OCI-LY7 (cell line): ENCODE data around the gene LIN37. TPM values are rescaled to one million over a fixed set of nuclear protein-coding genes. Genes with fewer than 3 reads are reported as not detected.

ENCODE experiments used
- BruUV-seq: library from RNA; stranded (reverse); fragments of 400-500 nt; replicated peaks from 2 replicates; lab custom pipeline; 2021; lab: Mats Ljungman, UMichigan
- CTCF ChIA-PET: fragments of 300-600 bp; sonication (Branson Sonifier 250); formaldehyde crosslinking; loops from one replicate; lab custom pipeline; 2022; ENCODE audit warnings: antibody characterized with exemption; ENCODE audit not compliant: unreplicated experiment; lab: Charles Lee
- POLR2A ChIA-PET: fragments of 300-600 bp; sonication (Branson Sonifier 250); formaldehyde crosslinking; loops from one replicate; lab custom pipeline; 2022; ENCODE audit warnings: antibody characterized with exemption; lab: Charles Lee
- DNase-seq: peaks from one replicate; pipeline ENCODE4 v3.0.0-alpha.2; 2015; ENCODE audit warnings: low spot score
- H2AFZ ChIP-seq: fragments of 200-600 bp; sonication (generic), shearing (Covaris generic); 2 replicates; pipeline ENCODE4 v1.6.1; 2014; ENCODE audit warnings: mild to moderate bottlenecking, antibody characterized with exemption, low read length, moderate library complexity
- H3K27ac ChIP-seq: fragments of 200-600 bp; sonication (generic); 2 replicates; pipeline ENCODE4 v1.5.1; 2014; ENCODE audit warnings: mixed run types, low read depth, mild to moderate bottlenecking, moderate library complexity, low read length, inconsistent platforms; ENCODE audit not compliant: poor library complexity, severe bottlenecking
- H3K36me3 ChIP-seq: fragments of 200-600 bp; sonication (generic); 2 replicates; pipeline ENCODE4 v1.6.1; 2014; ENCODE audit warnings: mild to moderate bottlenecking, antibody characterized with exemption, low read length, moderate library complexity, mixed read lengths; ENCODE audit not compliant: insufficient read depth
- H3K4me1 ChIP-seq: fragments of 200-600 bp; sonication (generic); 2 replicates; pipeline ENCODE4 v1.5.1; 2014; ENCODE audit warnings: mild to moderate bottlenecking, low read length; ENCODE audit not compliant: insufficient read depth, poor library complexity, severe bottlenecking
- H3K4me2 ChIP-seq: fragments of 200-600 bp; sonication (generic); 2 replicates; pipeline ENCODE4 v1.6.1; 2014; ENCODE audit warnings: mild to moderate bottlenecking, low read length
- H3K4me3 ChIP-seq: fragments of 200-600 bp; sonication (generic); 2 replicates; pipeline ENCODE4 v1.5.1; 2014; ENCODE audit warnings: mild to moderate bottlenecking, low read depth, low read length; ENCODE audit not compliant: poor library complexity, severe bottlenecking
- H3K79me2 ChIP-seq: fragments of 200-600 bp; sonication (generic); 2 replicates; pipeline ENCODE4 v1.6.1; 2016; ENCODE audit warnings: low read depth, mild to moderate bottlenecking, low read length, moderate library complexity, mixed read lengths; ENCODE audit not compliant: insufficient read depth
- H3K9me2 ChIP-seq: fragments of 200-600 bp; sonication (generic); 2 replicates; pipeline ENCODE4 v1.6.1; 2016; ENCODE audit warnings: mild to moderate bottlenecking, low read length, mixed read lengths; ENCODE audit not compliant: insufficient read depth
- H3K9me3 ChIP-seq: fragments of 200-600 bp; sonication (generic); 2 replicates; pipeline ENCODE4 v1.6.1; 2014; ENCODE audit warnings: mild to moderate bottlenecking, mixed run types, low read length, mixed read lengths
- H4K20me1 ChIP-seq: fragments of 200-600 bp; sonication (generic); 2 replicates; pipeline ENCODE4 v1.6.1; 2014; ENCODE audit warnings: mild to moderate bottlenecking, antibody characterized with exemption, low read length, moderate library complexity, mixed read lengths; ENCODE audit not compliant: insufficient read depth
- EZH2phosphoT487 ChIP-seq: fragments of 200-600 bp; sonication (generic); IDR thresholded peaks from 2 replicates; pipeline ENCODE4 v1.6.1; 2018; ENCODE audit warnings: low read depth, borderline replicate concordance, mild to moderate bottlenecking, mixed run types, antibody characterized with exemption, low read length, moderate library complexity, mixed read lengths
- intact Hi-C: fragments of 100-400 bp; cut with micrococcal nuclease; formaldehyde crosslinking; loops from one replicate; pipeline ENCODE4 v1.10.0; 2022; ENCODE audit not compliant: unreplicated experiment
- total RNA-seq, 2 experiments: library from RNA; depleted of rRNA in 1 of 2; stranded (reverse); fragments of >200 nt in 1 of 2; shearing (Covaris generic) in 1 of 2; gene quantifications; 2 replicates each; pipeline ENCODE4 v1.2.3, GENCODE V29; 2014 to 2022
- TF ChIP-seq, protein P1 (sequence below): fragments of 200-600 bp; sonication (generic); conservative IDR thresholded peaks from 2 replicates; pipeline ENCODE4 v1.5.1; 2014; ENCODE audit warnings: mild to moderate bottlenecking, antibody characterized with exemption, low read length, moderate library complexity, mixed read lengths

Gene LIN37
- total RNA-seq, 2 experiments from 2014 or later, result 11.6 to 11.7 TPM

GRCh38 chr19:35714601-35715354, 33.6 kb upstream of the LIN37 start:
- Histone ChIP-seq H3K36me3 (peaks cover 6% of the 10 kb centered on the region; the same call in 1 of the 2 replicates), H2AFZ (no peak overlapping the region), H3K9me3 (no peaks in the 10 kb centered on the region), H3K4me2 (peak overlapping the region; percentile 9), H3K27ac (no peak overlapping the region), H3K4me1 (peaks cover 69% of the 10 kb centered on the region), H4K20me1 (peaks cover 6% of the 10 kb centered on the region), H3K79me2 (peaks cover 17% of the 10 kb centered on the region), H3K4me3 (no peak overlapping the region), H3K9me2 (no peaks in the 10 kb centered on the region)
- intact Hi-C loops, result loop anchor here (5.0 kb wide), 1 partner anchor 43 kb away; the partner anchor contains the start of genes HSPB6 and PROSER3
- BruUV-seq, result no TSS peak
- ChIA-PET CTCF (interaction anchor here (0.6 to 1.0 kb wide), 2 partner anchors 20 to 396 kb away, joined by 3 to 7 read pairs; no protein-coding TSS in a partner anchor), POLR2A (interaction anchor here (1.3 kb wide), 1 partner anchor 18 kb away, joined by 3 read pairs; no protein-coding TSS in a partner anchor)
- peak; percentile 51 for DNase-seq
- TF ChIP-seq, protein P1, sequence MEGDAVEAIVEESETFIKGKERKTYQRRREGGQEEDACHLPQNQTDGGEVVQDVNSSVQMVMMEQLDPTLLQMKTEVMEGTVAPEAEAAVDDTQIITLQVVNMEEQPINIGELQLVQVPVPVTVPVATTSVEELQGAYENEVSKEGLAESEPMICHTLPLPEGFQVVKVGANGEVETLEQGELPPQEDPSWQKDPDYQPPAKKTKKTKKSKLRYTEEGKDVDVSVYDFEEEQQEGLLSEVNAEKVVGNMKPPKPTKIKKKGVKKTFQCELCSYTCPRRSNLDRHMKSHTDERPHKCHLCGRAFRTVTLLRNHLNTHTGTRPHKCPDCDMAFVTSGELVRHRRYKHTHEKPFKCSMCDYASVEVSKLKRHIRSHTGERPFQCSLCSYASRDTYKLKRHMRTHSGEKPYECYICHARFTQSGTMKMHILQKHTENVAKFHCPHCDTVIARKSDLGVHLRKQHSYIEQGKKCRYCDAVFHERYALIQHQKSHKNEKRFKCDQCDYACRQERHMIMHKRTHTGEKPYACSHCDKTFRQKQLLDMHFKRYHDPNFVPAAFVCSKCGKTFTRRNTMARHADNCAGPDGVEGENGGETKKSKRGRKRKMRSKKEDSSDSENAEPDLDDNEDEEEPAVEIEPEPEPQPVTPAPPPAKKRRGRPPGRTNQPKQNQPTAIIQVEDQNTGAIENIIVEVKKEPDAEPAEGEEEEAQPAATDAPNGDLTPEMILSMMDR, result peak; percentile 58
- TF ChIP-seq EZH2phosphoT487, result no peak

DNA sequence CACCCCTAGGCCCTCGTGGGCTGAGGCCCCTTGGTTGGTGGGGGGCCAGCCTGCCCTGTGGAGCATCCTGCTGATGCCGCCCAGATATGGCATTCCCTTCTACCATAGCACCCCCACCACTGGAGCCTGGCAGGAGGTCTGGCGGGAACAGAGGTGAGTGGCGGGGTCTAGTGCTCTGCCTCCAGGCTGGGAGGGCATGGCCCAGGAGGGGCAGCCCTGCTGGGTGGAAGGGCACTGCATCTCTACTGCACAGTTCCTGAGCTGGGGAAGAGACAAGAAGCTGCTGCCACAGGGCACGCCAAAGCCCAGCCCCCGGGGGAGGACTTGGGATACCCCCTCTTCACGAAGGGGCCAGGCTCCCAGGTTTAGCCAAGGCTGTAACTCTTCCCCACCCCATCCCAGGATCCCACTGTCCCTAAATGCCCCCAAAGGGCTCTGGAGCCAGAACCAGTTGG, 33.0 kb upstream of the LIN37 start:
- peaks cover 6% of the 10 kb centered on the region for H4K20me1 ChIP-seq
- intact Hi-C loops, result loop anchor here (5.0 kb wide), 1 partner anchor 42 kb away; the partner anchor contains the start of genes HSPB6 and PROSER3
- peak overlapping the region; percentile 77 for H3K4me3 ChIP-seq

More for the DNA sequence above, 33.0 kb upstream of the LIN37 start:
- POLR2A ChIA-PET, result no interaction called here
- no peak for TF ChIP-seq EZH2phosphoT487
- TF ChIP-seq, protein P1, result no peak
- no peak overlapping the region for H2AFZ ChIP-seq
- DNase-seq, result no peak
- peak overlapping the region; percentile 75 for H3K4me2 ChIP-seq
- peaks cover 66% of the 10 kb centered on the region for H3K4me1 ChIP-seq
- no peak overlapping the region for H3K27ac ChIP-seq
- CTCF ChIA-PET, result no interaction called here
- no TSS peak for BruUV-seq
- H3K36me3 ChIP-seq, result peaks cover 11% of the 10 kb centered on the region; the same call in 1 of the 2 replicates
- H3K9me3 ChIP-seq, result no peaks in the 10 kb centered on the region
- H3K79me2 ChIP-seq, result peaks cover 18% of the 10 kb centered on the region
- H3K9me2 ChIP-seq, result no peaks in the 10 kb centered on the region
